IPS-NIHi7 (cell line): ENCODE measurements around the gene H2BK1.

ENCODE experiments used
- DNase-seq: peaks from one replicate; pipeline ENCODE4 v3.0.0; 2012; ENCODE audit warnings: mixed read lengths; ENCODE audit errors: extremely low spot score

The H2BK1 gene

GRCh38 chr7:151232917-151233701 lies 22.8 kb upstream of the H2BK1 start:
- no peak for DNase-seq

GRCh38 chr7:151232091-151232916 lies 22.0 kb upstream of the H2BK1 start, which contains the start of gene CHPF2:
Gene CHPF2 (plus strand): TSS chr7:151232483. CDS start chr7:151234012, 1,529 bp downstream.
- peak; percentile 91 for DNase-seq

- DNase-seq: no peak
These were observed 20.8 kb upstream of the H2BK1 start for GRCh38 chr7:151231080-151231479.

- DNase-seq: no peak
These were observed 19.0 kb upstream of the H2BK1 start for GRCh38 chr7:151229249-151229648.

GRCh38 chr7:151228024-151228866 lies 18.0 kb upstream of the H2BK1 start:
- no peak for DNase-seq

GRCh38 chr7:151226875-151227782 lies 16.8 kb upstream of the H2BK1 start, which contains the start of gene ABCF2:
Gene ABCF2 (minus strand): TSS chr7:151227205. CDS start chr7:151226458, 747 bp downstream.
- DNase-seq: peak; percentile 100

- DNase-seq: no peak
These were observed 16.2 kb upstream of the H2BK1 start for GRCh38 chr7:151226560-151226874.

GRCh38 chr7:151225948-151226510 lies 15.7 kb upstream of the H2BK1 start:
- no peak for DNase-seq

- no peak for DNase-seq
These were observed 13.4 kb upstream of the H2BK1 start for GRCh38 chr7:151223728-151224127.

GRCh38 chr7:151218170-151218569 lies 7.9 kb upstream of the H2BK1 start:
- no peak for DNase-seq

- no peak for DNase-seq
These were observed 5.1 kb upstream of the H2BK1 start for GRCh38 chr7:151215396-151215795.

GRCh38 chr7:151213826-151214225 lies 3.5 kb upstream of the H2BK1 start:
- DNase-seq: no peak

GRCh38 chr7:151212626-151213025 lies 2.3 kb upstream of the H2BK1 start:
- no peak for DNase-seq

GRCh38 chr7:151211155-151211772 lies 976 bp upstream of the H2BK1 start:
- DNase-seq: no peak

GRCh38 chr7:151209588-151209987 lies 700 bp downstream of the H2BK1 start:
- DNase-seq: no peak

- DNase-seq: no peak
These were observed 1.9 kb downstream of the H2BK1 start for GRCh38 chr7:151208253-151208862.

- DNase-seq: no peak
These were observed 2.5 kb downstream of the H2BK1 start for GRCh38 chr7:151207804-151208203.

GRCh38 chr7:151207315-151207714 lies 3.0 kb downstream of the H2BK1 start:
- DNase-seq: no peak

GRCh38 chr7:151206914-151207313 lies 3.4 kb downstream of the H2BK1 start:
- no peak for DNase-seq

GRCh38 chr7:151205730-151206129 lies 4.6 kb downstream of the H2BK1 start:
- DNase-seq: no peak
